ENCODE data around the gene ATP2C1. TPM values are rescaled to one million over a fixed set of nuclear protein-coding genes. Genes with fewer than 3 reads are reported as not detected.

ATP2C1 gene
- total RNA-seq, 2 experiments from 2014 or later, result 40.9 to 44.0 TPM

- H3K27me3 ChIP-seq (ENCODE audit: control insufficient read depth in 1 of 2, insufficient read depth in 2 of 2, low read length in 2 of 2), result no peaks in the 10 kb centered on the region
- H3K4me3 ChIP-seq (ENCODE audit: low read length), result no peak overlapping the region
- no peak overlapping the region for H3K27ac ChIP-seq (ENCODE audit: low read depth in 1 of 2, low read length in 2 of 2)
- no peaks in the 10 kb centered on the region for H3K9me3 Mint-ChIP-seq
- H3K27ac Mint-ChIP-seq, result no peak overlapping the region
- no peak overlapping the region for H3K4me3 Mint-ChIP-seq
- DNase-seq, result no peak
- H3K36me3 ChIP-seq (ENCODE audit: insufficient read depth, low read length), result peaks cover 51% of the 10 kb centered on the region
- no peaks in the 10 kb centered on the region for H3K4me1 ChIP-seq (ENCODE audit: insufficient read depth, low read length)
- TF ChIP-seq CTCF (IDR thresholded peaks at IDR 0.05), result no peak
- no peaks in the 10 kb centered on the region for H3K4me1 Mint-ChIP-seq (ENCODE audit: low read depth)
- CTCF ChIA-PET, result no interaction called here
- no peaks in the 10 kb centered on the region for H3K27me3 Mint-ChIP-seq
- peaks cover 67% of the 10 kb centered on the region for H3K36me3 Mint-ChIP-seq (ENCODE audit: low read depth)
- POLR2A ChIA-PET, result no interaction called here
- no peaks in the 10 kb centered on the region for H3K9me3 ChIP-seq (ENCODE audit: control insufficient read depth in 1 of 2, insufficient read depth in 1 of 2, low read length in 2 of 2)
- intact Hi-C loops (cut with DNase I, micrococcal nuclease), result no loop called here
- ATAC-seq (ENCODE audit: poor library complexity), result no peak
Measured at GRCh38 chr3:130997289-130997688, 103.4 kb downstream of the ATP2C1 start.

DNA sequence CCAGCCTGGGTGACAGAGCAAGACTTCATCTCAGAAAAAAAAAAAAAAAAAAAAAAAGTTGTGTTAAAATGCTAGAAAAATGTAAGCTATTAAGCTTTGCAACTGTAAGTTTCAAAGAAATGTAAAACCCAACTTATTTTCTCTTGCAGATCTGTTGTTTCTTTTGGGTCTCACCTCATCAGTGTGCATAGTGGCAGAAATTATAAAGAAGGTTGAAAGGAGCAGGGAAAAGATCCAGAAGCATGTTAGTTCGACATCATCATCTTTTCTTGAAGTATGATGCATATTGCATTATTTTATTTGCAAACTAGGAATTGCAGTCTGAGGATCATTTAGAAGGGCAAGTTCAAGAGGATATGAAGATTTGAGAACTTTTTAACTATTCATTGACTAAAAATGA is 107.2 kb downstream of the ATP2C1 start:
- Mint-ChIP-seq H3K36me3 (ENCODE audit: low read depth) (peaks cover 78% of the 10 kb centered on the region), H3K9me3 (no peaks in the 10 kb centered on the region), H3K4me1 (ENCODE audit: low read depth) (peaks cover 10% of the 10 kb centered on the region), H3K4me3 (no peak overlapping the region), H3K27me3 (no peaks in the 10 kb centered on the region), H3K27ac (no peak overlapping the region)
- intact Hi-C loops (cut with DNase I, micrococcal nuclease), result no loop called here
- no peak for TF ChIP-seq CTCF (IDR thresholded peaks at IDR 0.05)
- Histone ChIP-seq H3K4me1 (ENCODE audit: insufficient read depth, low read length) (no peaks in the 10 kb centered on the region), H3K27me3 (ENCODE audit: control insufficient read depth in 1 of 2, insufficient read depth in 2 of 2, low read length in 2 of 2) (no peaks in the 10 kb centered on the region), H3K4me3 (ENCODE audit: low read length) (no peak overlapping the region), H3K36me3 (ENCODE audit: insufficient read depth, low read length) (peaks cover 31% of the 10 kb centered on the region), H3K9me3 (ENCODE audit: control insufficient read depth in 1 of 2, insufficient read depth in 1 of 2, low read length in 2 of 2) (no peaks in the 10 kb centered on the region), H3K27ac (ENCODE audit: low read depth in 1 of 2, low read length in 2 of 2) (no peak overlapping the region)
- DNase-seq (no peak), ATAC-seq (ENCODE audit: poor library complexity) (no peak)
- POLR2A ChIA-PET, result no interaction called here
- CTCF ChIA-PET, result no interaction called here

GRCh38 chr3:131004603-131005002 is 110.7 kb downstream of the ATP2C1 start:
- no peak overlapping the region for H3K4me3 Mint-ChIP-seq
- no peak for TF ChIP-seq CTCF (IDR thresholded peaks at IDR 0.05)
- no peaks in the 10 kb centered on the region for H3K9me3 Mint-ChIP-seq
- Histone ChIP-seq H3K9me3 (ENCODE audit: control insufficient read depth in 1 of 2, insufficient read depth in 1 of 2, low read length in 2 of 2) (no peaks in the 10 kb centered on the region), H3K4me1 (ENCODE audit: insufficient read depth, low read length) (no peaks in the 10 kb centered on the region), H3K27me3 (ENCODE audit: control insufficient read depth in 1 of 2, insufficient read depth in 2 of 2, low read length in 2 of 2) (no peaks in the 10 kb centered on the region), H3K4me3 (ENCODE audit: low read length) (no peak overlapping the region), H3K36me3 (ENCODE audit: insufficient read depth, low read length) (peaks cover 22% of the 10 kb centered on the region), H3K27ac (ENCODE audit: low read depth in 1 of 2, low read length in 2 of 2) (no peak overlapping the region)
- H3K27me3 Mint-ChIP-seq, result no peaks in the 10 kb centered on the region
- ATAC-seq (ENCODE audit: poor library complexity) (no peak), DNase-seq (no peak)
- H3K36me3 Mint-ChIP-seq (ENCODE audit: low read depth), result peaks cover 78% of the 10 kb centered on the region
- intact Hi-C loops (cut with DNase I, micrococcal nuclease), result no loop called here
- ChIA-PET POLR2A (no interaction called here), CTCF (no interaction called here)
- H3K4me1 Mint-ChIP-seq (ENCODE audit: low read depth), result peaks cover 10% of the 10 kb centered on the region
- H3K27ac Mint-ChIP-seq, result no peak overlapping the region

Data from CD4-positive, alpha-beta T cell (primary cell).